ENCODE results near the gene KDM7A. TPM values are rescaled to one million over a fixed set of nuclear protein-coding genes. Genes with fewer than 3 reads are reported as not detected.
A peak's percentile ranks its signal among the peaks of the same experiment; 100 is the strongest.

The KDM7A gene
- total RNA-seq, 2 donors from 2014 or later, result 12.8 to 15.4 TPM

DNA sequence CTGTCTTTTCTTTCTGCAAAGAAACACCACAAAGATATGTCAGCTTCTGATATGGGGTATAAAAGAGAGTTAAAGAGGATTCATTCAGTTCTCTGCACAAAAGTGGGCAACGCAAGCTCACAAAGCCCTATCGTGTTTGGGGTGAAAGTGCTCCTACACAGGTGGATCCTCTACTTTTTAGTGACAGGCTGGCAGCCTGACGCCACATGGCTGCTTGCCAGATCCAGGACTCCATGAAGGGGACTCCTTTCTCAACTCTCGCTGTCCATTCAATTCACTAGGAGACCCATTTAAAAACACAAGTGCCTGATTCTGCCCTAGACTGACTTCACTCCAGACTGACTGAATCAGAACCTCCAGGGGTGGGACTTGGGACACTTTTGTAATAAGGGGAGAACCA, 122.0 kb downstream of the KDM7A start:
- H3K36me3 ChIP-seq, result no peaks in the 10 kb centered on the region
- no peak overlapping the region for H3K27ac ChIP-seq

GRCh38 chr7:140053812-140054539, 122.8 kb downstream of the KDM7A start:
- Histone ChIP-seq H3K27me3 (no peaks in the 10 kb centered on the region), H3K9me3 (no peaks in the 10 kb centered on the region), H3K36me3 (no peaks in the 10 kb centered on the region), H3K4me1 (peaks cover 0 to 18% of the 10 kb centered on the region in 2 donors), H3K27ac (no peak overlapping the region), H3K4me3 (no peak overlapping the region)
- no peak for TF ChIP-seq CTCF (IDR thresholded peaks at IDR 0.05)
- DNase-seq (ENCODE audit: low spot score), result no peak

More for the DNA sequence above, 122.0 kb downstream of the KDM7A start:
- H3K27me3 ChIP-seq, result no peaks in the 10 kb centered on the region
- no peak for TF ChIP-seq CTCF (IDR thresholded peaks at IDR 0.05)
- H3K9me3 ChIP-seq, result no peaks in the 10 kb centered on the region
- no peak overlapping the region for H3K4me3 ChIP-seq
- H3K4me1 ChIP-seq, result peaks cover 0 to 18% of the 10 kb centered on the region in 2 donors
- peak; percentile 52 for DNase-seq (ENCODE audit: low spot score)

- Histone ChIP-seq H3K27me3 (no peaks in the 10 kb centered on the region), H3K9me3 (no peaks in the 10 kb centered on the region), H3K4me1 (peaks cover 0 to 25% of the 10 kb centered on the region in 2 donors), H3K4me3 (no peak overlapping the region), H3K36me3 (no peaks in the 10 kb centered on the region), H3K27ac (no peak overlapping the region)
- TF ChIP-seq CTCF (IDR thresholded peaks at IDR 0.05), result no peak
- no peak for DNase-seq (ENCODE audit: low spot score)
Observed at GRCh38 chr7:140051820-140052219, 125.0 kb downstream of the KDM7A start.

GRCh38 chr7:140050100-140050499, 126.7 kb downstream of the KDM7A start:
- H3K27ac ChIP-seq, result peak overlapping the region; percentile 14 to 37
- no peaks in the 10 kb centered on the region for H3K36me3 ChIP-seq
- H3K4me1 ChIP-seq, result peaks cover 0 to 32% of the 10 kb centered on the region in 2 donors
- no peak overlapping the region for H3K4me3 ChIP-seq
- no peaks in the 10 kb centered on the region for H3K9me3 ChIP-seq
- DNase-seq (ENCODE audit: low spot score), result no peak
- no peak for TF ChIP-seq CTCF (IDR thresholded peaks at IDR 0.05)
- no peaks in the 10 kb centered on the region for H3K27me3 ChIP-seq

- no peak overlapping the region for H3K4me3 ChIP-seq
- H3K9me3 ChIP-seq, result no peaks in the 10 kb centered on the region
- H3K27ac ChIP-seq, result peak overlapping the region; percentile 14 to 37
- TF ChIP-seq CTCF (IDR thresholded peaks at IDR 0.05), result no peak
- no peaks in the 10 kb centered on the region for H3K27me3 ChIP-seq
- H3K4me1 ChIP-seq, result peaks cover 0 to 31% of the 10 kb centered on the region in 2 donors
- no peaks in the 10 kb centered on the region for H3K36me3 ChIP-seq
- peak; percentile 49 for DNase-seq (ENCODE audit: low spot score)
Observed at GRCh38 chr7:140049339-140050024, 127.3 kb downstream of the KDM7A start.

Measured in right atrium auricular region (tissue), 2 donors.